H9 (cell line): ENCODE results near the gene TOPORS. TPM values are rescaled to one million over a fixed set of nuclear protein-coding genes. Genes with fewer than 3 reads are reported as not detected.

Experiments
- DNase-seq: peaks from one replicate; pipeline ENCODE4 v3.0.0-alpha.2; 2017
- H2AFZ ChIP-seq: one replicate; pipeline ENCODE4 v1.6.1; 2013; ENCODE audit warnings: mild to moderate bottlenecking, low read length, control low read depth, moderate library complexity
- H2AK5ac ChIP-seq: 2 replicates; pipeline ENCODE4 v1.6.1; 2013; ENCODE audit warnings: low read length, control low read depth, mixed read lengths; ENCODE audit not compliant: insufficient read length
- H2BK120ac ChIP-seq: one replicate; pipeline ENCODE4 v1.6.1; 2013; ENCODE audit warnings: low read depth, mild to moderate bottlenecking, low read length, control low read depth, inconsistent platforms; ENCODE audit not compliant: poor library complexity, severe bottlenecking
- H2BK12ac ChIP-seq: 2 replicates; pipeline ENCODE4 v1.6.1; 2013; ENCODE audit warnings: low read length, control low read depth, mixed read lengths, low read depth; ENCODE audit not compliant: insufficient read length
- H2BK15ac ChIP-seq: 2 replicates; pipeline ENCODE4 v1.6.1; 2013; ENCODE audit warnings: low read depth, low read length, control low read depth
- H2BK20ac ChIP-seq: one replicate; pipeline ENCODE4 v1.6.1; 2013; ENCODE audit warnings: low read depth, mild to moderate bottlenecking, low read length, control low read depth, inconsistent platforms; ENCODE audit not compliant: poor library complexity, severe bottlenecking
- H2BK5ac ChIP-seq: 2 replicates; pipeline ENCODE4 v1.6.1; 2013; ENCODE audit warnings: low read length, control low read depth, mixed read lengths; ENCODE audit not compliant: insufficient read length
- H3K14ac ChIP-seq: 2 replicates; pipeline ENCODE4 v1.6.1; 2013; ENCODE audit warnings: low read length, control low read depth; ENCODE audit not compliant: insufficient read depth
- H3K18ac ChIP-seq: 2 replicates; pipeline ENCODE4 v1.6.1; 2013; ENCODE audit warnings: low read depth, mild to moderate bottlenecking, mixed read lengths, low read length, control low read depth; ENCODE audit not compliant: insufficient read length
- H3K23ac ChIP-seq: 2 replicates; pipeline ENCODE4 v1.6.1; 2013; ENCODE audit warnings: low read length, control low read depth, mixed read lengths, low read depth; ENCODE audit not compliant: insufficient read length
- H3K23me2 ChIP-seq: 2 replicates; pipeline ENCODE4 v1.6.1; 2013; ENCODE audit warnings: low read depth, mild to moderate bottlenecking, mixed read lengths, low read length, control low read depth; ENCODE audit not compliant: insufficient read length, poor library complexity, severe bottlenecking
- H3K27ac ChIP-seq: 2 replicates; pipeline ENCODE4 v1.5.1; 2013; ENCODE audit warnings: low read length, control low read depth, mixed read lengths, low read depth; ENCODE audit not compliant: insufficient read length
- H3K27me3 ChIP-seq: 2 replicates; pipeline ENCODE4 v1.6.1; 2013; ENCODE audit warnings: low read length, control low read depth, inconsistent platforms; ENCODE audit not compliant: insufficient read depth
- H3K4ac ChIP-seq: 2 replicates; pipeline ENCODE4 v1.6.1; 2013; ENCODE audit warnings: low read depth, mild to moderate bottlenecking, control low read depth, inconsistent platforms, low read length, moderate library complexity
- H3K4me1 ChIP-seq: 2 replicates; pipeline ENCODE4 v1.6.1; 2013; ENCODE audit warnings: low read length, control low read depth, inconsistent platforms; ENCODE audit not compliant: insufficient read depth
- H3K4me2 ChIP-seq: 2 replicates; pipeline ENCODE4 v1.6.1; 2013; ENCODE audit warnings: low read length, control low read depth, mixed read lengths; ENCODE audit not compliant: insufficient read length, insufficient read depth
- H3K56ac ChIP-seq: 2 replicates; pipeline ENCODE4 v1.6.1; 2013; ENCODE audit warnings: low read depth, mild to moderate bottlenecking, mixed read lengths, low read length, control low read depth; ENCODE audit not compliant: insufficient read length
- H3K79me1 ChIP-seq: 2 replicates; pipeline ENCODE4 v1.6.1; 2013; ENCODE audit warnings: low read depth, mild to moderate bottlenecking, moderate library complexity, low read length, control low read depth, inconsistent platforms; ENCODE audit not compliant: insufficient read depth, poor library complexity, severe bottlenecking
- H3K79me2 ChIP-seq: 2 replicates; pipeline ENCODE4 v1.6.1; 2013; ENCODE audit warnings: low read length, control low read depth, inconsistent platforms; ENCODE audit not compliant: insufficient read depth
- H3K9ac ChIP-seq: 2 replicates; pipeline ENCODE4 v1.6.1; 2013; ENCODE audit warnings: low read length, control low read depth, mixed read lengths; ENCODE audit not compliant: insufficient read length; ENCODE audit errors: extremely low read depth
- H3K9me3 ChIP-seq: one replicate; pipeline ENCODE4 v1.6.1; 2013; ENCODE audit warnings: low read depth, low read length, inconsistent platforms; ENCODE audit not compliant: control insufficient read depth
- H3T11ph ChIP-seq: one replicate; pipeline ENCODE4 v1.6.1; 2013; ENCODE audit warnings: mild to moderate bottlenecking, low read length, control low read depth, inconsistent platforms
- H4K20me1 ChIP-seq: one replicate; pipeline ENCODE4 v1.6.1; 2013; ENCODE audit not compliant: control insufficient read depth, insufficient read length, insufficient read depth
- H4K5ac ChIP-seq: 2 replicates; pipeline ENCODE4 v1.6.1; 2013; ENCODE audit warnings: low read depth, mild to moderate bottlenecking, mixed read lengths, low read length, control low read depth; ENCODE audit not compliant: insufficient read length
- H4K8ac ChIP-seq: replicated peaks from 2 replicates; pipeline ENCODE4 v1.6.1; 2013; ENCODE audit warnings: low read length, control low read depth, mixed read lengths, low read depth; ENCODE audit not compliant: insufficient read length
- H4K91ac ChIP-seq: 2 replicates; pipeline ENCODE4 v1.6.1; 2013; ENCODE audit warnings: low read depth, mild to moderate bottlenecking, moderate library complexity, mixed read lengths, low read length, control low read depth; ENCODE audit not compliant: insufficient read length
- H3K27ac Mint-ChIP-seq, 3 experiments: 2 replicates in 2 of 3; 3 replicates in 1 of 3; pipeline ENCODE4 v1.8.0; 2020 to 2021; ENCODE audit warnings: mixed read lengths in 3 of 3, mild to moderate bottlenecking in 1 of 3, moderate library complexity in 1 of 3
- H3K27me3 Mint-ChIP-seq: 2 replicates; pipeline ENCODE4 v1.8.0; 2021; ENCODE audit warnings: low read depth, mild to moderate bottlenecking, moderate library complexity, mixed read lengths
- H3K36me3 Mint-ChIP-seq, 3 experiments: 2 replicates in 2 of 3; 3 replicates in 1 of 3; pipeline ENCODE4 v1.8.0; 2020 to 2021; ENCODE audit warnings: low read depth in 3 of 3, mixed read lengths in 3 of 3; ENCODE audit not compliant: insufficient read depth in 1 of 3
- H3K4me1 Mint-ChIP-seq, 2 experiments: 2 replicates each; pipeline ENCODE4 v1.8.0; 2020; ENCODE audit warnings: mixed read lengths in 2 of 2
- H3K4me3 Mint-ChIP-seq, 2 experiments: 2 replicates in 1 of 2; 3 replicates in 1 of 2; pipeline ENCODE4 v1.8.0; 2020 to 2021; ENCODE audit warnings: mild to moderate bottlenecking in 2 of 2, mixed read lengths in 2 of 2, moderate library complexity in 1 of 2
- H3K9me3 Mint-ChIP-seq, 2 experiments: 2 replicates in 1 of 2; 3 replicates in 1 of 2; pipeline ENCODE4 v1.8.0; 2020; ENCODE audit warnings: mild to moderate bottlenecking in 2 of 2, mixed read lengths in 2 of 2, moderate library complexity in 1 of 2
- CTCF ChIP-seq: fragments of 200-600 bp; sonication (generic); conservative IDR thresholded peaks from 3 replicates; pipeline ENCODE4 v1.8.0; 2021; ENCODE audit warnings: antibody characterized with exemption, mild to moderate bottlenecking
- WGBS: extraction: QIAGEN DNeasy Blood & Tissue Kit; methylation state at CpG from one replicate; pipeline ENCODE4 v1.1.7; 2013; ENCODE audit warnings: missing lambda C conversion rate, low lambda C conversion rate, mixed read lengths; ENCODE audit not compliant: insufficient read length; ENCODE audit errors: extremely low coverage; 5-methylcytosine and 5-hydroxymethylcytosine counted together
- total RNA-seq: library from RNA; stranded (reverse); gene quantifications from 2 replicates; pipeline ENCODE4 v1.2.1, GENCODE V29; 2021

TOPORS gene
- total RNA-seq, 1 experiment from 2014 or later: 31.9 TPM

GRCh38 chr9:32518276-32518675 lies 34.1 kb downstream of the TOPORS start:
- Histone ChIP-seq H2BK12ac (no peak overlapping the region), H3K4ac (no peak overlapping the region), H3K9me3 (peaks cover 16% of the 10 kb centered on the region), H3K9ac (no peak overlapping the region), H3T11ph (no peak overlapping the region), H3K79me2 (no peaks in the 10 kb centered on the region), H3K27me3 (no peaks in the 10 kb centered on the region), H4K20me1 (no peaks in the 10 kb centered on the region), H3K27ac (no peak overlapping the region), H2BK15ac (no peak overlapping the region), H3K56ac (no peak overlapping the region), H2BK20ac (no peak overlapping the region), H3K23me2 (no peaks in the 10 kb centered on the region), H3K18ac (no peak overlapping the region), H4K8ac (no peak overlapping the region), H2AK5ac (no peak overlapping the region), H3K4me1 (no peaks in the 10 kb centered on the region), H3K23ac (no peak overlapping the region), H2BK5ac (no peak overlapping the region), H4K91ac (no peak overlapping the region), H4K5ac (no peak overlapping the region), H3K79me1 (no peaks in the 10 kb centered on the region), H2AFZ (no peak overlapping the region), H3K14ac (no peak overlapping the region), H3K4me2 (no peak overlapping the region), H2BK120ac (no peak overlapping the region)
- DNase-seq: no peak
- H3K27me3 Mint-ChIP-seq: no peaks in the 10 kb centered on the region; the same call in 1 of the 2 replicates
- no peak overlapping the region for H3K27ac Mint-ChIP-seq
- no CpG with 5 or more reads among the region's 1 CpG for WGBS
- no peak overlapping the region for H3K4me3 Mint-ChIP-seq
- H3K9me3 Mint-ChIP-seq: peaks cover 56 to 71% of the 10 kb centered on the region in 2 experiments
- peaks cover 27 to 63% (median 44%) of the 10 kb centered on the region in 3 experiments for H3K36me3 Mint-ChIP-seq
- TF ChIP-seq CTCF: no peak
- H3K4me1 Mint-ChIP-seq: no peaks in the 10 kb centered on the region
